Lung (tissue), 13 donors: Measurements from ENCODE around the gene EIF5A. TPM values are rescaled to one million over a fixed set of nuclear protein-coding genes. Genes with fewer than 3 reads are reported as not detected.

Source experiments
- ATAC-seq: fragments of 200-7000 bp; cut with Tn5 transposase; one replicate; pipeline ENCODE4 v1.9.1; 2020; ENCODE audit warnings: moderate number of reproducible peaks; ENCODE audit not compliant: insufficient read depth, low FRiP score
- DNase-seq, 3 donors: peaks; one replicate each; pipeline ENCODE4 v3.0.0-alpha.2; 2013 to 2017
- H3K27ac ChIP-seq, 2 donors: one replicate each; pipeline ENCODE4 v1.5.1; 2013; ENCODE audit warnings: mild to moderate bottlenecking in 2 of 2, moderate library complexity in 2 of 2, control low read depth in 1 of 2, inconsistent platforms in 1 of 2, low read depth in 1 of 2, low read length in 1 of 2
- H3K27me3 ChIP-seq, 3 donors: one replicate each; pipeline ENCODE4 v1.5.1; 2013; ENCODE audit warnings: low read length in 2 of 3; ENCODE audit not compliant: control insufficient read depth in 3 of 3, insufficient read depth in 3 of 3
- H3K36me3 ChIP-seq, 4 donors: one replicate each; pipeline ENCODE4 v1.5.1; 2013; ENCODE audit warnings: low read length in 4 of 4, mild to moderate bottlenecking in 1 of 4, moderate library complexity in 1 of 4; ENCODE audit not compliant: control insufficient read depth in 4 of 4, insufficient read depth in 4 of 4
- H3K4me1 ChIP-seq, 5 donors: one replicate each; pipeline ENCODE4 v1.5.1; 2013; ENCODE audit warnings: low read length in 5 of 5, mild to moderate bottlenecking in 2 of 5, moderate library complexity in 1 of 5; ENCODE audit not compliant: control insufficient read depth in 5 of 5, insufficient read depth in 5 of 5
- H3K4me3 ChIP-seq: one replicate; pipeline ENCODE4 v1.5.1; 2013; ENCODE audit warnings: mild to moderate bottlenecking, control low read depth, moderate library complexity
- H3K9ac ChIP-seq, 2 donors: one replicate each; pipeline ENCODE4 v1.5.1; 2013; ENCODE audit warnings: low read length in 2 of 2, control low read depth in 1 of 2; ENCODE audit not compliant: insufficient read depth in 1 of 2
- H3K9me3 ChIP-seq, 4 donors: one replicate each; pipeline ENCODE4 v1.5.1; 2013; ENCODE audit warnings: low read length in 3 of 4, mild to moderate bottlenecking in 1 of 4, moderate library complexity in 1 of 4; ENCODE audit not compliant: control insufficient read depth in 4 of 4, insufficient read depth in 3 of 4
- CTCF ChIP-seq: IDR thresholded peaks from 2 replicates; pipeline ENCODE4 v1.5.1; 2012; ENCODE audit warnings: mild to moderate bottlenecking; ENCODE audit errors: control extremely low read depth, extremely low read depth
- WGBS, 2 donors: extraction: QIAGEN DNeasy Blood & Tissue Kit; methylation state at CpG; one replicate each; pipeline ENCODE4 v1.1.7; 2013; 5-methylcytosine and 5-hydroxymethylcytosine counted together
- polyA plus RNA-seq, 2 donors: library from polyadenylated mRNA; stranded (reverse); fragments of 200-250 nt; gene quantifications; one replicate each; pipeline ENCODE4 v1.2.1, GENCODE V29; 2013
- small RNA-seq: library from RNA; depleted of rRNA; stranded (forward); fragments of <200 nt; gene quantifications from one replicate; pipeline ENCODE3, GENCODE V24; 2014; ENCODE audit warnings: low replicate concordance
- total RNA-seq, 2 donors: library from RNA; depleted of rRNA in 1 of 2; stranded (reverse); fragments of >200 nt in 1 of 2; gene quantifications; one replicate each; pipeline ENCODE4 v1.2.1, GENCODE V29; 2014 to 2021
- donor health status: control.
- donor health status: control.
- donor health status: Bipolar disorder and iron deficiency.
- donor health status: healthy.
- donor health status: DM: yes; HTN: yes; CAD: no.

EIF5A gene
- total and polyA plus RNA-seq, 4 donors, result 104 to 607 (median 556) TPM

- ATAC-seq, result no peak
- Histone ChIP-seq H3K4me1 (no peaks in the 10 kb centered on the region), H3K27ac (no peak overlapping the region), H3K4me3 (no peak overlapping the region), H3K36me3 (no peaks in the 10 kb centered on the region), H3K27me3 (no peaks in the 10 kb centered on the region), H3K9me3 (no peaks in the 10 kb centered on the region), H3K9ac (no peak overlapping the region)
- no peak for TF ChIP-seq CTCF
- no peak for DNase-seq
- 60 to 90% methylated on average over 3 of the region's 3 CpGs for WGBS, 2 donors
Observed at GRCh38 chr17:7361906-7362305, 54.5 kb downstream of the EIF5A start.

Small RNA genes within 50 kb of the gene (small RNA-seq; reads per million reads assigned to genes)
- not detected for gene AC026954.2
- gene RF00019, result not detected

Other genes starting within 250 kb of the EIF5A start
Only the 30 nearest of the 32 such genes appear.
- 1 to 10 TPM; 1.6 to 1.7 TPM for gene ASGR2, start 192.8 kb upstream of the EIF5A start, total RNA-seq
- 10 to 100 TPM in 1 of 2 donors, 1 to 10 TPM in 1; 3.5 to 12.0 TPM for gene ASGR2, start 192.8 kb upstream of the EIF5A start, polyA plus RNA-seq
- 1 to 10 TPM; 5.9 to 7.0 TPM for gene ASGR1, start 128.3 kb upstream of the EIF5A start, total RNA-seq
- gene ASGR1, start 128.3 kb upstream of the EIF5A start, polyA plus RNA-seq, result 10 to 100 TPM in 1 of 2 donors, 1 to 10 TPM in 1; 5.9 to 11.2 TPM
- 10 to 100 TPM; 17.1 to 20.1 TPM for gene DLG4, start 87.8 kb upstream of the EIF5A start, total RNA-seq
- 10 to 100 TPM; 10.0 to 13.4 TPM for gene DLG4, start 87.8 kb upstream of the EIF5A start, polyA plus RNA-seq
- gene ACADVL, start 87.7 kb upstream of the EIF5A start, total RNA-seq, result 100 to 1,000 TPM; 158 to 679 TPM
- 100 to 1,000 TPM; 412 to 774 TPM for gene ACADVL, start 87.7 kb upstream of the EIF5A start, polyA plus RNA-seq
- 10 to 100 TPM; 45.3 to 57.5 TPM for gene DVL2, start 73.1 kb upstream of the EIF5A start, total RNA-seq
- gene DVL2, start 73.1 kb upstream of the EIF5A start, polyA plus RNA-seq, result 10 to 100 TPM; 22.2 to 25.1 TPM
- 10 to 100 TPM; 25.4 to 27.3 TPM for gene PHF23, start 68.2 kb upstream of the EIF5A start, total RNA-seq
- 10 to 100 TPM; 27.2 to 40.5 TPM for gene PHF23, start 68.2 kb upstream of the EIF5A start, polyA plus RNA-seq
- 100 to 1,000 TPM; 315 to 496 TPM for gene GABARAP, start 65.2 kb upstream of the EIF5A start, total RNA-seq
- 1,000 to 10,000 TPM in 1 of 2 donors, 100 to 1,000 TPM in 1; 874 to 1,149 TPM for gene GABARAP, start 65.2 kb upstream of the EIF5A start, polyA plus RNA-seq
- 100 to 1,000 TPM in 1 of 2 donors, 10 to 100 TPM in 1; 76.0 to 126 TPM for gene CTDNEP1, start 55.9 kb upstream of the EIF5A start, total RNA-seq
- gene CTDNEP1, start 55.9 kb upstream of the EIF5A start, polyA plus RNA-seq, result 100 to 1,000 TPM in 1 of 2 donors, 10 to 100 TPM in 1; 72.5 to 105 TPM
- gene ELP5, start 55.4 kb upstream of the EIF5A start, total RNA-seq, result 10 to 100 TPM; 19.8 to 39.3 TPM
- 10 to 100 TPM; 34.0 to 63.2 TPM for gene ELP5, start 55.4 kb upstream of the EIF5A start, polyA plus RNA-seq
- 100 to 1,000 TPM; 117 to 171 TPM for gene CLDN7, start 45.1 kb upstream of the EIF5A start, total RNA-seq
- 100 to 1,000 TPM; 119 to 199 TPM for gene CLDN7, start 45.1 kb upstream of the EIF5A start, polyA plus RNA-seq
- 1 to 10 TPM; 1.2 to 2.0 TPM for gene SLC2A4, start 25.9 kb upstream of the EIF5A start, total RNA-seq
- 1 to 10 TPM; 1.1 to 1.3 TPM for gene SLC2A4, start 25.9 kb upstream of the EIF5A start, polyA plus RNA-seq
- under 1 TPM; 0.28 to 0.57 TPM for gene YBX2, start 13.0 kb upstream of the EIF5A start, total RNA-seq
- under 1 TPM; 0.03 to 0.53 TPM for gene YBX2, start 13.0 kb upstream of the EIF5A start, polyA plus RNA-seq
- 10 to 100 TPM; 23.8 to 57.0 TPM for gene GPS2, start 7.7 kb downstream of the EIF5A start, total RNA-seq
- 10 to 100 TPM; 68.6 to 71.6 TPM for gene GPS2, start 7.7 kb downstream of the EIF5A start, polyA plus RNA-seq
- 10 to 100 TPM; 21.7 to 33.9 TPM for gene NEURL4, start 21.7 kb downstream of the EIF5A start, total RNA-seq
- 10 to 100 TPM; 17.3 to 27.0 TPM for gene NEURL4, start 21.7 kb downstream of the EIF5A start, polyA plus RNA-seq
- gene ACAP1, start 28.9 kb downstream of the EIF5A start, total RNA-seq, result 10 to 100 TPM in 1 of 2 donors, 1 to 10 TPM in 1; 9.2 to 27.0 TPM
- 10 to 100 TPM; 17.2 to 39.4 TPM for gene ACAP1, start 28.9 kb downstream of the EIF5A start, polyA plus RNA-seq
- 10 to 100 TPM in 1 of 2 donors, 1 to 10 TPM in 1; 5.9 to 14.9 TPM for gene KCTD11, start 44.5 kb downstream of the EIF5A start, total RNA-seq
- gene KCTD11, start 44.5 kb downstream of the EIF5A start, polyA plus RNA-seq, result 10 to 100 TPM; 11.1 to 14.1 TPM
- gene TMEM95, start 47.5 kb downstream of the EIF5A start, total RNA-seq, result not detected
- gene TMEM95, start 47.5 kb downstream of the EIF5A start, polyA plus RNA-seq, result not detected
- 1 to 10 TPM; 5.4 to 8.2 TPM for gene TNK1, start 73.5 kb downstream of the EIF5A start, total RNA-seq
- gene TNK1, start 73.5 kb downstream of the EIF5A start, polyA plus RNA-seq, result 1 to 10 TPM; 3.7 to 6.0 TPM
- gene PLSCR3, start 86.9 kb downstream of the EIF5A start, total RNA-seq, result 10 to 100 TPM; 32.4 to 43.0 TPM
- gene PLSCR3, start 86.9 kb downstream of the EIF5A start, polyA plus RNA-seq, result 10 to 100 TPM; 19.2 to 36.0 TPM
- gene TMEM256, start 96.5 kb downstream of the EIF5A start, total RNA-seq, result 10 to 100 TPM; 70.2 to 78.7 TPM
- gene TMEM256, start 96.5 kb downstream of the EIF5A start, polyA plus RNA-seq, result 100 to 1,000 TPM in 1 of 2 donors, 10 to 100 TPM in 1; 71.6 to 247 TPM
- 10 to 100 TPM; 11.2 to 15.2 TPM for gene NLGN2, start 100.2 kb downstream of the EIF5A start, total RNA-seq
- 1 to 10 TPM; 5.0 to 5.1 TPM for gene NLGN2, start 100.2 kb downstream of the EIF5A start, polyA plus RNA-seq
- not detected for gene SPEM1, start 112.7 kb downstream of the EIF5A start, total RNA-seq
- not detected for gene SPEM1, start 112.7 kb downstream of the EIF5A start, polyA plus RNA-seq
- gene SPEM2, start 118.0 kb downstream of the EIF5A start, total RNA-seq, result not detected
- gene SPEM2, start 118.0 kb downstream of the EIF5A start, polyA plus RNA-seq, result not detected
- not detected for gene SPEM3, start 121.2 kb downstream of the EIF5A start, total RNA-seq
- not detected for gene SPEM3, start 121.2 kb downstream of the EIF5A start, polyA plus RNA-seq
- gene TMEM102, start 127.8 kb downstream of the EIF5A start, total RNA-seq, result 1 to 10 TPM; 4.8 to 9.0 TPM
- 1 to 10 TPM; 5.5 to 8.4 TPM for gene TMEM102, start 127.8 kb downstream of the EIF5A start, polyA plus RNA-seq
- gene FGF11, start 131.9 kb downstream of the EIF5A start, total RNA-seq, result 1 to 10 TPM in 1 of 2 donors, under 1 TPM in 1; 0.52 to 3.5 TPM
- under 1 TPM; 0.47 to 0.79 TPM for gene FGF11, start 131.9 kb downstream of the EIF5A start, polyA plus RNA-seq
- gene CHRNB1, start 137.4 kb downstream of the EIF5A start, total RNA-seq, result 10 to 100 TPM; 10.5 to 10.7 TPM
- 10 to 100 TPM in 1 of 2 donors, 1 to 10 TPM in 1; 7.0 to 11.9 TPM for gene CHRNB1, start 137.4 kb downstream of the EIF5A start, polyA plus RNA-seq
- 10 to 100 TPM; 40.4 to 56.4 TPM for gene ZBTB4, start 172.0 kb downstream of the EIF5A start, total RNA-seq
- gene ZBTB4, start 172.0 kb downstream of the EIF5A start, polyA plus RNA-seq, result 10 to 100 TPM; 20.1 to 26.5 TPM
- gene SLC35G6, start 173.8 kb downstream of the EIF5A start, total RNA-seq, result not detected
- gene SLC35G6, start 173.8 kb downstream of the EIF5A start, polyA plus RNA-seq, result not detected
- 100 to 1,000 TPM; 113 to 129 TPM for gene POLR2A, start 176.7 kb downstream of the EIF5A start, total RNA-seq
- gene POLR2A, start 176.7 kb downstream of the EIF5A start, polyA plus RNA-seq, result 10 to 100 TPM; 37.8 to 40.9 TPM